Left renal pelvis (tissue), 4 donors: ENCODE measurements around the gene CDK8. TPM values are rescaled to one million over a fixed set of nuclear protein-coding genes. Genes with fewer than 3 reads are reported as not detected.
"Not testable (repeated sequence)": the region's sequence is repeated elsewhere in the genome, so short reads cannot be mapped to it uniquely, and the experiment has no call there.

ENCODE experiments used
- DNase-seq, 4 donors: peaks; one replicate each; pipeline ENCODE4 v3.0.0-alpha.2; 2013; ENCODE audit warnings: low read depth in 4 of 4, low spot score in 3 of 4
- polyA plus RNA-seq, 4 donors: library from polyadenylated mRNA; unstranded; fragments of 120-200 nt; gene quantifications; one replicate each; pipeline ENCODE4 v1.2.1, GENCODE V29; 2013; ENCODE audit not compliant: insufficient read length in 4 of 4

CDK8 gene
- polyA plus RNA-seq, 4 donors: 17.2 to 26.4 (median 23.0) TPM

- DNase-seq: not testable (repeated sequence)
These were observed 1.9 kb upstream of the CDK8 start for GRCh38 chr13:26252006-26252405.

- DNase-seq: no peak
These were observed 605 bp upstream of the CDK8 start for GRCh38 chr13:26253262-26253786.

GRCh38 chr13:26254583-26255111, 718 bp downstream of the CDK8 start:
- no peak for DNase-seq

- no peak for DNase-seq
These were observed 1.2 kb downstream of the CDK8 start for GRCh38 chr13:26255115-26255514.

GRCh38 chr13:26255691-26256277, 1.9 kb downstream of the CDK8 start:
- DNase-seq: no peak

GRCh38 chr13:26257049-26257448, 3.1 kb downstream of the CDK8 start:
- no peak for DNase-seq

- DNase-seq: no peak
These were observed 5.7 kb downstream of the CDK8 start for GRCh38 chr13:26259634-26260033.

- DNase-seq: no peak
These were observed 8.2 kb downstream of the CDK8 start for GRCh38 chr13:26262156-26262555.

GRCh38 chr13:26266311-26266710, 12.4 kb downstream of the CDK8 start:
- DNase-seq: no peak

GRCh38 chr13:26270707-26271106, 16.8 kb downstream of the CDK8 start:
- no peak for DNase-seq

GRCh38 chr13:26272621-26273020, 18.7 kb downstream of the CDK8 start:
- DNase-seq: no peak

GRCh38 chr13:26280295-26280694, 26.4 kb downstream of the CDK8 start:
- DNase-seq: no peak

GRCh38 chr13:26280822-26281221, 26.9 kb downstream of the CDK8 start:
- DNase-seq: no peak

GRCh38 chr13:26285911-26286310, 32.0 kb downstream of the CDK8 start:
- not testable (repeated sequence) for DNase-seq

- not testable (repeated sequence) for DNase-seq
These were observed 34.9 kb downstream of the CDK8 start for GRCh38 chr13:26288838-26289237.

GRCh38 chr13:26295812-26296211, 41.9 kb downstream of the CDK8 start:
- DNase-seq: no peak

GRCh38 chr13:26299168-26299750, 45.3 kb downstream of the CDK8 start:
- no peak for DNase-seq

GRCh38 chr13:26300140-26300539, 46.2 kb downstream of the CDK8 start:
- no peak for DNase-seq

GRCh38 chr13:26305676-26306075, 51.7 kb downstream of the CDK8 start:
- DNase-seq: no peak

- DNase-seq: no peak
These were observed 53.8 kb downstream of the CDK8 start for GRCh38 chr13:26307701-26308100.

- DNase-seq: no peak
These were observed 54.3 kb downstream of the CDK8 start for GRCh38 chr13:26308250-26308649.

GRCh38 chr13:26308836-26309235, 54.9 kb downstream of the CDK8 start:
- DNase-seq: no peak
